ENCODE results near the gene RASSF5. TPM values are rescaled to one million over a fixed set of nuclear protein-coding genes. Genes with fewer than 3 reads are reported as not detected.

Gene RASSF5
- total and polyA plus RNA-seq, 2 experiments from 2014 or later: 1.6 to 2.0 TPM

GRCh38 chr1:206514813-206515387 lies 7.6 kb downstream of the RASSF5 start:
- 84% methylated on average over 5 of the region's 5 CpGs for WGBS (ENCODE audit: low lambda C conversion rate, missing lambda C conversion rate)
- peaks cover 4% of the 10 kb centered on the region for H3K4me1 ChIP-seq (ENCODE audit: insufficient read depth)
- H3K79me2 ChIP-seq: no peaks in the 10 kb centered on the region
- H3K9me2 ChIP-seq (replicated peaks; ENCODE audit: insufficient read depth): no peaks in the 10 kb centered on the region
- no peaks in the 10 kb centered on the region for H4K20me1 ChIP-seq (ENCODE audit: insufficient read depth, poor library complexity, severe bottlenecking)
- no peak overlapping the region for H3K4me2 ChIP-seq
- TF ChIP-seq EZH2phosphoT487 (IDR thresholded peaks at IDR 0.05; ENCODE audit: low read depth, severe bottlenecking, unreplicated experiment) (no peak), EZH2 (IDR thresholded peaks at IDR 0.05; ENCODE audit: borderline replicate concordance) (no peak), CTCF (IDR thresholded peaks at IDR 0.05; ENCODE audit: poor library complexity) (no peak)
- no peaks in the 10 kb centered on the region for H3K27me3 ChIP-seq
- no peaks in the 10 kb centered on the region for H3K9me3 ChIP-seq (ENCODE audit: low read depth)
- no peak for DNase-seq (ENCODE audit: low spot score)
- H3K4me3 ChIP-seq: no peak overlapping the region
- H3K27ac ChIP-seq: no peak overlapping the region
- H3K36me3 ChIP-seq (replicated peaks; ENCODE audit: insufficient read depth, low read depth): no peaks in the 10 kb centered on the region
- H2AFZ ChIP-seq: no peak overlapping the region

GRCh38 chr1:206516728-206516990 lies 9.3 kb downstream of the RASSF5 start:
- DNase-seq (ENCODE audit: low spot score): no peak
- no peaks in the 10 kb centered on the region for H3K79me2 ChIP-seq
- H3K36me3 ChIP-seq (replicated peaks; ENCODE audit: insufficient read depth, low read depth): no peaks in the 10 kb centered on the region
- H4K20me1 ChIP-seq (ENCODE audit: insufficient read depth, poor library complexity, severe bottlenecking): no peaks in the 10 kb centered on the region
- no peak overlapping the region for H3K4me3 ChIP-seq
- no peak overlapping the region for H2AFZ ChIP-seq
- no peak for TF ChIP-seq CTCF (IDR thresholded peaks at IDR 0.05; ENCODE audit: poor library complexity)
- TF ChIP-seq EZH2phosphoT487 (IDR thresholded peaks at IDR 0.05; ENCODE audit: low read depth, severe bottlenecking, unreplicated experiment): no peak
- TF ChIP-seq EZH2 (IDR thresholded peaks at IDR 0.05; ENCODE audit: borderline replicate concordance): no peak
- WGBS (ENCODE audit: low lambda C conversion rate, missing lambda C conversion rate): 79% methylated on average over 5 of the region's 5 CpGs
- H3K27ac ChIP-seq: no peak overlapping the region
- peaks cover 8% of the 10 kb centered on the region for H3K4me1 ChIP-seq (ENCODE audit: insufficient read depth)
- H3K4me2 ChIP-seq: no peak overlapping the region
- no peaks in the 10 kb centered on the region for H3K9me2 ChIP-seq (replicated peaks; ENCODE audit: insufficient read depth)
- no peaks in the 10 kb centered on the region for H3K9me3 ChIP-seq (ENCODE audit: low read depth)
- no peaks in the 10 kb centered on the region for H3K27me3 ChIP-seq

GRCh38 chr1:206517784-206518183 lies 10.5 kb downstream of the RASSF5 start:
- Histone ChIP-seq H3K4me3 (no peak overlapping the region), H2AFZ (no peak overlapping the region), H3K4me1 (ENCODE audit: insufficient read depth) (peaks cover 10% of the 10 kb centered on the region), H3K9me2 (replicated peaks; ENCODE audit: insufficient read depth) (no peaks in the 10 kb centered on the region), H3K27ac (no peak overlapping the region), H3K79me2 (no peaks in the 10 kb centered on the region), H3K27me3 (no peaks in the 10 kb centered on the region), H3K9me3 (ENCODE audit: low read depth) (no peaks in the 10 kb centered on the region), H3K36me3 (replicated peaks; ENCODE audit: insufficient read depth, low read depth) (no peaks in the 10 kb centered on the region), H3K4me2 (no peak overlapping the region), H4K20me1 (ENCODE audit: insufficient read depth, poor library complexity, severe bottlenecking) (no peaks in the 10 kb centered on the region)
- TF ChIP-seq EZH2 (IDR thresholded peaks at IDR 0.05; ENCODE audit: borderline replicate concordance) (no peak), CTCF (IDR thresholded peaks at IDR 0.05; ENCODE audit: poor library complexity) (no peak), EZH2phosphoT487 (IDR thresholded peaks at IDR 0.05; ENCODE audit: low read depth, severe bottlenecking, unreplicated experiment) (no peak)
- no peak for DNase-seq (ENCODE audit: low spot score)
- WGBS (ENCODE audit: low lambda C conversion rate, missing lambda C conversion rate): 72% methylated on average over 8 of the region's 8 CpGs

GRCh38 chr1:206518206-206518605 lies 10.9 kb downstream of the RASSF5 start:
- WGBS (ENCODE audit: low lambda C conversion rate, missing lambda C conversion rate): 83% methylated on average over 16 of the region's 18 CpGs
- Histone ChIP-seq H3K27me3 (no peaks in the 10 kb centered on the region), H3K9me2 (replicated peaks; ENCODE audit: insufficient read depth) (no peaks in the 10 kb centered on the region), H3K4me2 (no peak overlapping the region), H3K4me3 (no peak overlapping the region), H3K79me2 (no peaks in the 10 kb centered on the region), H3K9me3 (ENCODE audit: low read depth) (no peaks in the 10 kb centered on the region), H4K20me1 (ENCODE audit: insufficient read depth, poor library complexity, severe bottlenecking) (no peaks in the 10 kb centered on the region), H3K4me1 (ENCODE audit: insufficient read depth) (peaks cover 10% of the 10 kb centered on the region), H2AFZ (no peak overlapping the region), H3K36me3 (replicated peaks; ENCODE audit: insufficient read depth, low read depth) (no peaks in the 10 kb centered on the region), H3K27ac (no peak overlapping the region)
- DNase-seq (ENCODE audit: low spot score): no peak
- no peak for TF ChIP-seq EZH2phosphoT487 (IDR thresholded peaks at IDR 0.05; ENCODE audit: low read depth, severe bottlenecking, unreplicated experiment)
- no peak for TF ChIP-seq EZH2 (IDR thresholded peaks at IDR 0.05; ENCODE audit: borderline replicate concordance)
- TF ChIP-seq CTCF (IDR thresholded peaks at IDR 0.05; ENCODE audit: poor library complexity): no peak

Measured in hepatocyte (in vitro differentiated cells).